GM19452 (cell line): ENCODE measurements around the gene CLMN.

Experiments used
- ATAC-seq: cut with Tn5 transposase; IDR thresholded peaks from one replicate; pipeline ENCODE4 v1.9.1; 2021; ENCODE audit not compliant: unreplicated experiment

CLMN gene

DNA sequence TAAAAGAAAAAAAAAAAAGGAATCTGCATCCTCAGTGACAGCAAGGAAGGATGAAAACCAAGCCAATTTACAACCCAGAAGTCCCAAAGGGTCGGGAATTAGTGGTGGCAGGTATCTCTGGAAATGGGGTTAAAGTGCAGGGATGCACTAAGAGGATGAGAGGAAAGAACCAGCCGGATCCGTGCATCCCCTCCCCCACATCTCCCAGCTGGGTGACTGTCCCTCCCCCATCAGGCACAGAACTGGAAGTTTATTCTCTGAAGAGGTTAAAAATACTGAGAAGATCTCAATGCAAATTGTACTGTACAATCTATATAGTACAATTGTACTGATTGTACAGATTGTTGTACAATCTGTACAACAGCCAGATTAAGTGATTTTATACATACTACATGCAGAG lies 15.4 kb downstream of the CLMN start:
- ATAC-seq, result no peak

DNA sequence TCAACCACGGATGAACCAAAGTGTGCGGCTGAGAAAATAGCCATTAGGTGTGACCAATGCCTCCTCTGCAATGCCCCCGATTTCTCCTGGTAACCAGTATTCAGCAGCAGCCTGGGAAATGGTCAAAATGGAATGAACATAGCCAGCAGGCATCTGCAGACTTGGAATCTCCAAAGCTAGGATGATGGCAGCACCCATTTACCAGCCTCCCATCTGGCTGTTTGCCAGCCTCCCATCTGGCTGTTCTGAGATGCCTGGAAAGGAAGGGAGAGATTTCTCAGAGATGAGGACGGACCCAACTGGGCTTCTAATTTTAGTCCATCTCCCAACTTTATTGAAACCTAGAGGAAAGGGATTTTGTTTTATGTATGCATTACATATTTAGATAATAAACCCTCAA lies 16.2 kb downstream of the CLMN start:
- no peak for ATAC-seq

DNA sequence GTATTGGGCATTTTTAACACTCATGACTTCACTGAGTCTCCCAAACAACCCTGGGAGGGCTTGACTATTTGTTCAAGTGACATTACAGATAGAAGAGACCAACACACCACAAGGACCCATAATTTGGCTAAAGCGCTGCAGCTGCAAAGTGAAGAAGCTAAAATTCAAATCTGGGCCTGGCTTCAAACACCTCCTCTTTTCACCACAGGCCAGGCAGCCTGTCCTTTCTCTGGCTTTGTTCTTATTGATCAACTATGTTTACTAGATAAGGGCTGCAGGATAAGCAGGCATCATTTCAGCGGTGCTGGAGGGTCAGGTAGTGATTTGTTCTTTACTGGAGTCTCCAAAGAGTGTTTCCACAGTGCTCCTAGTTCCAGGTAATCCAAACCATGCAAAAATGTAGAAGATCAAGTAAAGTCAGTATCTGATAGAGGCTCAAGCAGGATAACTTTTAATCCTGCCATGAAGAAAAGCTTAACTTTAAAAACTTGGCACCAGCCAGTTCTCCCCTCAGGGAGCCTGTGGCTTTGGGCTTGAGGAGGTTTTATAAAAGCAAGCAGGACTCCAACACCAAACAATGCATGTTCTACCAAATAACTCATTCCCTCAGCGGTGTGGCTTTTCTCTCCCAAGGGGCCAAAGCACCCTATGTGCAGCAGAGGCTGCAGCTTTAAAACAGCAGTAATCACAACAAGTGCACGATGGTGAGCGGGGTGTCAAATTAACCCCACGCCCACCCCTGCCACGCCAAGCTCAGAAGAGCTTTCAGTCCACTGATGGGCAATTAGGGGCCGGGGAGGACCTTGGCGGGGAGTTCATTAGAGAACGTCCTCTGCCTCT lies 16.8 kb downstream of the CLMN start:
- no peak for ATAC-seq

- ATAC-seq, result no peak
These were observed 18.1 kb downstream of the CLMN start for GRCh38 chr14:95301527-95302187.

DNA sequence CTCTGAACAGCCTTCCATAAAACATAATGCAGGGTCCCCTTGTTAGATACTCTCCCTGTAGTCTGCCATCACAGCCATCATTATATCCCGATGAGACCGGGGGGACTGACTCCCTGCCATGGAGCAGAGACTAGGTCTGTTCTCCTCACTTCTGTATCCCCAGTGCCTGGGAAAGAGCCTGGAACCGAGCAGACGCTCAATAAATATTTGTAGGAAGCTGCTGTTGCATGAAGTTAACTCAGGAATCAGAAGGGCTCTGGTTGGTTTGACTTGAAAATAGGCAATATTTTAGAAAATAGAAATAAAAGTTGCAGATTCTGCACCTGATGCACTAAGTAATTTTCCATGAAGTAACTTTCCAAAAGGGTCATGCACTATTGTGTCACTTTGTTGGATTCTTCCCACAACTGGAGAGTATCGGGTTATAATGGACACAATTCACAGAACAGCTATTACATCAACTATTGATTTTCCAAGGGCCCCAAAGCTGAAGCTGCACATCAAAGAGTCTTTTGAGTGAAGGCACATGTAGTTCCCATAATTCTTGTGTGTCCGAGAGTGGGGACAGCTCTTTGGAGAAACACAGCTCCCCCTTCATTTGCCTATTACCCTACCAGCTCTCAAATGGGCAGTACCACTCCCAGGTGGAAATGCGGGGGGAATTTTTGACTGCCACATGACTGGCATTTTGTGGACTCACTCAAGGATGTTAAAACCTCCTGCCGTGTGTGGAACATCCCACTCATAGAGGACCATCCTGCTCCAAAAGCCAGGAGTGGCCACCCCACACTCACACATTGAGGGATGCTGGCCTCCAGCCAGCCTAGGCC lies 18.8 kb downstream of the CLMN start:
- no peak for ATAC-seq

- ATAC-seq, result no peak
These were observed 19.6 kb downstream of the CLMN start for GRCh38 chr14:95300002-95300696.

DNA sequence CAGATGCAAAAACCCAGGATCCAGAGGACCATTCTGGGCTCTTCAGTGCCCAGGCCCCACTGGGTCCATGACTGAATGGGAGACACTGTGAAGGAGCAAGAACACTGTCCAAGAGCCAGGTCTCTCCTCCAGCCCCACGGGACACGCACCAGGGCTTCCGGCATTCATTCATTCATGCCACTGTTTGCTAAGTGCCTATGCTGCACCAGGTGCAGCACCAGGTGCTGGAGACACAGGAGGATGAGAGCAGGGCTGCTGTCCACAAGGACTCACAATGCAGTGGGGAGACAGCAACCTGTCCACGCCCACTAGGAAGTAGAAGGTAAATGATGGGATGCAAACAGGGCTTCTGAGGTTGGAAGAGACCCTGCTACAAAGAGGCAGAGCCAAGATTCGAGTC lies 20.4 kb downstream of the CLMN start:
- no peak for ATAC-seq

DNA sequence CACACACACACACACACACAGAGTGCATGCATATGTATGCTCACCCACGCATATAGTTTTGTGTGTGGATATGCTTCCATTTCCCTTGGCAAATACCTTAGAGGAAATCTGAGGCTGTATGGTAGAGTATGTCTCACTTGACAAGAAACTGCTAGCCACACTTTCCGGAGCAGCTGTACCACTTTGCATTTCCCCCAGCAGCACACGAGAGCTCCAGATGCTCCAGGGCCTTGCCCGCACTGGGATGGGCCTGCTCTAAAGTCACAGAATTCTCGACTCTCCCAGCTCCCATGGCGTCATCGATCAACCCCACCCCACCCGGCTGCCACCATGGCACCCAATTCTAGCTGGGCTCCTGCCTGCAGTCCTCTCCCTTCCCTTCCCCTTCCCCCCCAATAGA lies 21.9 kb downstream of the CLMN start:
- ATAC-seq, result no peak

- no peak for ATAC-seq
These were observed 22.7 kb downstream of the CLMN start for GRCh38 chr14:95296966-95297365.

- no peak for ATAC-seq
These were observed 23.9 kb downstream of the CLMN start for GRCh38 chr14:95295600-95296376.

DNA sequence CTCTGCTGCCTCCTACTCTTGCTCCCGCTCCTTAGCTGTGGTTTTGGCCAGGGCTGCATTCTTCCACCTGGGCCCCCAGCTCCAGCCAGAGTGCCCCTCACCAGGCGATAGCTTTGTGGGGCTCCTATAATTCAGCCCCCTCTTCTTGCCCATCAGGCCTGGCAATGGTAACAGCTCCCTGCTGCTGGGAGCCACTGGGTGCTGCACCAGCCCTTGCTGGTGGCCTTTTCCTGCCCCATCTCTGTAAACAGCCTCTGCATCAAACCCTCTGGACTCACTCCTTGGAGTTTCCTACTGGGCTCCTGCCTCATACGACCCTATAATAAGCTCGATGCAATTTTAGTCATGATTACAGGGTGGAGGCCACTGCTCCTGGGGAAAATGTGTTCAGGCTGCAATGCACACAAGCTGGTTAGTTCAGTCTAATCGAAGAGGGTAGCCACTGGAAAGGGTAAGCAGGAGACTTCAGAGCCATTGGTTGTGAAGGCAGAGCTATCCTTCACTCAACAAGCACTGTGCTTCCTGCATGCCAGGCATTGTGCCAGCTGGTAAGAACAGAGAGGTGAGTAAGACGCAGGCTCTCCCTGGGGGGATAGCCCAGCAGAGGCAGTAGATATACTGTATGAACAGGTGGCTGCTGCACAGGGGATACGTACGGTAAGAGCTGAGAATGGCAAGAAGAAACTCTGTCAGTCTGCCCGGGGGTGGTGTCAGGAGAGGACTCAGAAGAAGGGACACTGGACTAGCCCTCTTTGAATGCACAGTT lies 24.7 kb downstream of the CLMN start:
- no peak for ATAC-seq

DNA sequence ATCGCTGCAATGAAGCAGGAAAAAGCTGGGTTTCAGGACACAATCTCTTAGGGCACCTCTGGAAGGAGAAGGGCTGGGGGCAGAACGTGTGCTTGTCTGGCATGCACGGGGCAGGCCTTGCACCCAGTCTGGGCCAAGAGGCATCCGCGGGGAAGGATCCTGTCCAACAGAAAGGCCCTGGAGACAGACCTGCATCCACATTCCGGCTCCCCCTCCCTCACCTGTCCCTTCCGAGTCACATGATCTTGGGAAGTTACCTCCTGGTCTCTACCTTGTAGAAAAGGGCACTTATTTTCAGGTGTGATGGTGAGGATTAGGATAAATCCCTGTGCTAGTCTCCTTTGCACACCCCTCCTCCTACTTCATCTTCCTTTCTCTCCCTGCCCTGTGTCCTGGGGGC lies 25.4 kb downstream of the CLMN start:
- ATAC-seq, result no peak

GRCh38 chr14:95293449-95293848 lies 26.3 kb downstream of the CLMN start:
- ATAC-seq, result no peak

DNA sequence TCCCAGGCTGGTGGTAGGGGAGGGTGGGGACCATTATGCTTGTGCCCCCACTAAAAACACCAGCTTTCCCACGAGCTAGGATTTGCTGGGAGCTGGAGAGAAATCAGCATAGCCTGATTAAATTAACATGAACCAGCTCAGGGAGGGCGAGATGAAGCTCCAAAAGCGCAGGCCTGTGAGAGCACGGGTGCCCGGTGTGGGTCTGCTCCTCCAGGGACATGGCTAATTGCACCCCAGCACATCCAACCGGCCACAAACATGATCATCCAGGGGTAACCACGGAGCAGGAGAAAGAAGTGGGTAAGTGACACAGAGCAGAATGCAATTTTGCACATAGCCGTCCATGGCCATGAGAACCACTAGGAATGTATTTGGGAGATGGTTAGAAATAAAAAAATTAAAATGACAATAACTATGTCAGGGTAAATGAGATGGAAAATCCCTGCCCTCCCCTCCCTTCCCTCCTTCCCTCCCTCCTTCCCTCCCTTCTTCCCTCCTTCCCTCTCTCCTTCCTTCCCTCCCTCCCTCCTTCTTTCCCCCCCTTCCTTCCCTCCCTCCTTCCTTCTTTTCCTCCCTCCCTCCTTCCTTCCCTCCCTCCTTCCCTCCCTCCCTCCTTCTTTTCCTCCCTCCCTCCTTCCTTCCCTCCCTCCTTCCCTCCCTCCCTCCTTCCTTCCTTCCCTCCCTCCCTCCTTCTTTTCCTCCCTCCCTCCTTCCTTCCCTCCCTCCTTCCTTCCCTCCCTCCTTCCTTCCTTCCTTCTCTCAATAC lies 26.9 kb downstream of the CLMN start:
- ATAC-seq, result no peak

DNA sequence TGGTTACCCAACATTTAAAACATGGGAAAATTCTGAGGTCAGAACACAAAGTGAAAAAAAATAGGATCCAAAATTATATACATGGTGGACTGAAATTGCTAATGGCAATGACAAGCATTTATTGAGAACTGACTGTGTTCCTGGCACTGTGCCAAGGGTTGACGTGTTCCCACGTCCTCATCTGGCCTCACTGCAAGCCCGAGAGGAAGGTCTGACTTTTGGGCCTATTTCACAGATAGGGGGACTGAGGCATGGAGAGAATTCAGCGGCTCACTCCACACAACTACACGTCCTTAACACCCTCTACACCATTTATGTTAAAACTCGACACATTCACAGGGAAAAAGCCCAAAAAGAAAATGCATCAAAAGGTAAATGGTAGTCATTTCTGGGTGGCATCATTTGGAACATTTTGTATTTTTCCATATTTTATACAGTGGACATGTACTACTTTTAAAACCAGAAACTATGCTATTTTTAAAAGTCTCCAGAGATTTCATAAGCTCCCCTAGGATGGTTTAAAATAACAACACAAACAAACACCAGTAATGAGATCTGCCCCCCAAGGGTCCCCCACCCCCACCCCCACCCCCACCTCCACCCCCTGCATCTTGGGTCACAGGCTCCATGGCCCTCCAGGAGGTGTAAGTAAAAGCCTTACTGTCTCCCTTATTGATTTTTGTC lies 27.7 kb downstream of the CLMN start:
- no peak for ATAC-seq

DNA sequence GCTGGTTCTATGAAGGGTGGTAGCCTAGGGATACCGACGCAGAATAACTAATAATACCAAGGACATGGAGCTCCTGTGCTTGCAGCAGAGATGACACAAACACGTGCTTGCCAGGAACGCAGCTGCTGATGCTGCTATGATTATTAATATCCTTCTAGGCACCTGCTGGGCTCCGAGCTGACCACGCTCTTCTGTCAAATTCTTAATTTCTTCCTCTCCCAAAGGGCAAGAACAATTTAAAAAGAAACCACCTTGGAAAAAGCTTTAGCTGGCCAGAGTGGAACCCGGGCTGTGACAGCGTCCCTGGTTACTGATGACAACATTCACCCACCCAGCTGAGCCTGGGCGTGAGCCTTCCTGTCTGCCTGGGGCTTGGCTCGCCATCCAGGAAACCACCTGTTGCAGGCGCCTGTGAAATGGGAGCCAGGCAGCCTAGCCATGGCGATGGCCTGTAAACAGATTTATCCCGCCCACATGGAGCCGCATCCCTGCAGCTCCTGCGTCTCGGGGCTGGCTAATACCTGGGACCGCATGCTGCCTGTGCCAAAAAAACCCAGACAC lies 28.8 kb downstream of the CLMN start:
- ATAC-seq, result no peak

GRCh38 chr14:95290021-95290420 lies 29.7 kb downstream of the CLMN start:
- ATAC-seq, result no peak
